HCT116 (cell line): ENCODE data around the gene ZNHIT3. TPM values are rescaled to one million over a fixed set of nuclear protein-coding genes. Genes with fewer than 3 reads are reported as not detected.
A peak's percentile ranks its signal among the peaks of the same experiment; 100 is the strongest.

Experiments used
- ATAC-seq: fragments of 200-7000 bp; cut with Tn5 transposase; 2 replicates; pipeline ENCODE4 v1.9.1; 2020; ENCODE audit warnings: mild to moderate bottlenecking, moderate library complexity
- BruUV-seq: library from RNA; stranded (reverse); fragments of 400-500 nt; replicated peaks from 2 replicates; lab custom pipeline; 2021; lab: Mats Ljungman, UMichigan
- CTCF ChIA-PET: fragments of 300-600 bp; sonication (Branson Sonifier 250); formaldehyde crosslinking; loops from one replicate; lab custom pipeline; 2021; ENCODE audit warnings: antibody characterized with exemption; lab: Charles Lee
- POLR2A ChIA-PET: fragments of 300-600, 350-600 bp; sonication (Branson Sonifier 250); formaldehyde crosslinking; loops from one replicate; lab custom pipeline; 2021; ENCODE audit warnings: antibody characterized with exemption; lab: Charles Lee
- RAD21 ChIA-PET, 2 experiments: fragments of 300-600 bp; sonication (Branson Sonifier 250); formaldehyde crosslinking; loops; one replicate each; lab custom pipeline; 2023; ENCODE audit warnings: low total read pairs in 2 of 2; ENCODE audit not compliant: uncharacterized antibody in 2 of 2, unreplicated experiment in 2 of 2, low non-redundant PET in 1 of 2; lab: Charles Lee
- DNase-seq: peaks from one replicate; pipeline ENCODE4 v3.0.0-alpha.2; 2010; ENCODE audit warnings: low read depth, low spot score
- H2AFZ ChIP-seq: fragments of 200-600 bp; shearing (Covaris generic), sonication (generic); 2 replicates; pipeline ENCODE4 v1.6.1; 2017; ENCODE audit warnings: low read depth, mixed run types, mixed read lengths, antibody characterized with exemption, low read length; ENCODE audit not compliant: poor library complexity, severe bottlenecking
- H3K27ac ChIP-seq: 2 replicates; pipeline ENCODE4 v1.5.1; 2012; ENCODE audit warnings: low read depth, low read length
- H3K27me3 ChIP-seq: fragments of 200-600 bp; sonication (generic); 2 replicates; pipeline ENCODE4 v1.6.1; 2016; ENCODE audit warnings: mixed run types, low read length, mixed read lengths; ENCODE audit not compliant: insufficient read depth
- H3K36me3 ChIP-seq, 2 experiments: fragments of 200-500 bp in 1 of 2; fragments of 200-600 bp in 1 of 2; sonication (Bioruptor generic) in 1 of 2; sonication (generic) in 1 of 2; 2 replicates each; pipeline versions ENCODE4 v1.5.1 to v1.6.1; 2014 to 2016; ENCODE audit warnings: low read length in 2 of 2, inconsistent platforms in 1 of 2, mixed read lengths in 1 of 2, mixed run types in 1 of 2; ENCODE audit not compliant: insufficient read depth in 2 of 2, control insufficient read depth in 1 of 2
- H3K4me1 ChIP-seq, 2 experiments: fragments of 200-600 bp in 1 of 2; sonication (generic) in 1 of 2; 2 replicates each; pipeline versions ENCODE4 v1.5.1 to v1.6.1; 2012 to 2017; ENCODE audit warnings: low read length in 2 of 2, inconsistent platforms in 1 of 2, mild to moderate bottlenecking in 1 of 2, mixed read lengths in 1 of 2, mixed run types in 1 of 2, moderate library complexity in 1 of 2; ENCODE audit not compliant: insufficient read depth in 2 of 2, control insufficient read depth in 1 of 2
- H3K4me2 ChIP-seq: fragments of 200-600 bp; sonication (generic); 2 replicates; pipeline ENCODE4 v1.6.1; 2017; ENCODE audit warnings: mixed run types, low read length, mixed read lengths
- H3K4me3 ChIP-seq, 2 experiments: fragments of 200-600 bp in 1 of 2; sonication (generic) in 1 of 2; replicated peaks in 1 of 2; 2 replicates each; pipeline ENCODE4 v1.5.1; 2011 to 2016; ENCODE audit warnings: low read length in 2 of 2, control low read depth in 1 of 2, low read depth in 1 of 2, mild to moderate bottlenecking in 1 of 2, mixed read lengths in 1 of 2, mixed run types in 1 of 2
- H3K79me2 ChIP-seq: fragments of 200-600 bp; sonication (generic); 2 replicates; pipeline ENCODE4 v1.6.1; 2017; ENCODE audit warnings: mild to moderate bottlenecking, mixed run types, low read length, moderate library complexity, mixed read lengths; ENCODE audit not compliant: insufficient read depth
- H3K9ac ChIP-seq: fragments of 200-600 bp; sonication (generic); 2 replicates; pipeline ENCODE4 v1.6.1; 2016; ENCODE audit warnings: low read length, mixed read lengths
- H3K9me2 ChIP-seq: fragments of 200-600 bp; sonication (generic), shearing (Covaris generic); 2 replicates; pipeline ENCODE4 v1.6.1; 2017; ENCODE audit warnings: mixed run types, mild to moderate bottlenecking, moderate library complexity; ENCODE audit not compliant: insufficient read depth
- H3K9me3 ChIP-seq, 2 experiments: fragments of 200-500 bp in 1 of 2; fragments of 200-600 bp in 1 of 2; sonication (Bioruptor generic) in 1 of 2; sonication (generic) in 1 of 2; 2 replicates each; pipeline ENCODE4 v1.6.1; 2014 to 2017; ENCODE audit warnings: low read length in 2 of 2, mixed read lengths in 2 of 2, inconsistent platforms in 1 of 2, low read depth in 1 of 2, mild to moderate bottlenecking in 1 of 2, mixed run types in 1 of 2, moderate library complexity in 1 of 2; ENCODE audit not compliant: control insufficient read depth in 1 of 2, insufficient read depth in 1 of 2
- H4K20me1 ChIP-seq: fragments of 200-600 bp; sonication (generic), shearing (Covaris generic); 2 replicates; pipeline ENCODE4 v1.6.1; 2017; ENCODE audit warnings: mixed run types, mild to moderate bottlenecking, moderate library complexity; ENCODE audit not compliant: insufficient read depth
- CBX3 ChIP-seq: IDR thresholded peaks from 2 replicates; pipeline ENCODE4 v1.6.1; 2012; ENCODE audit warnings: low read depth
- EGR1 ChIP-seq: IDR thresholded peaks from 2 replicates; pipeline ENCODE4 v1.6.1; 2012; ENCODE audit warnings: low read depth
- ELF1 ChIP-seq: IDR thresholded peaks from 2 replicates; pipeline ENCODE4 v1.6.1; 2012; ENCODE audit warnings: low read depth, borderline replicate concordance
- EZH2 ChIP-seq: fragments of 200-600 bp; sonication (generic); IDR thresholded peaks from 2 replicates; pipeline ENCODE4 v1.6.1; 2017; ENCODE audit warnings: antibody characterized with exemption, mixed run types
- FOSL1 ChIP-seq: IDR thresholded peaks from 2 replicates; pipeline ENCODE4 v1.6.1; 2012; ENCODE audit warnings: low read depth
- JUND ChIP-seq: IDR thresholded peaks from 2 replicates; pipeline ENCODE4 v1.6.1; 2012
- POLR2A ChIP-seq: IDR thresholded peaks from 2 replicates; pipeline ENCODE4 v1.7.0; 2011; ENCODE audit warnings: borderline replicate concordance; ENCODE audit not compliant: insufficient read depth, insufficient read length; ENCODE audit errors: extremely low read depth
- POLR2AphosphoS5 ChIP-seq: IDR thresholded peaks from 2 replicates; pipeline ENCODE4 v1.6.1; 2011; ENCODE audit warnings: mild to moderate bottlenecking, low read depth, low read length, moderate library complexity
- SIN3A ChIP-seq: IDR thresholded peaks from 2 replicates; pipeline ENCODE4 v1.6.1; 2012; ENCODE audit warnings: low read depth
- SP1 ChIP-seq: IDR thresholded peaks from 2 replicates; pipeline ENCODE4 v1.6.1; 2012; ENCODE audit warnings: low read depth
- SRF ChIP-seq: IDR thresholded peaks from 2 replicates; pipeline ENCODE4 v1.6.1; 2012; ENCODE audit warnings: low read depth
- ZNF274 ChIP-seq: fragments of 200-500 bp; sonication (Bioruptor generic); IDR thresholded peaks from 2 replicates; pipeline ENCODE4 v1.6.1; 2014; ENCODE audit warnings: mild to moderate bottlenecking, low read depth, low read length, inconsistent platforms
- intact Hi-C: fragments of 100-400 bp; cut with micrococcal nuclease; formaldehyde crosslinking; loops from 2 replicates; pipeline ENCODE4 v1.10.0; 2022
- total RNA-seq: library from RNA; stranded (reverse); gene quantifications from one replicate; pipeline ENCODE4 v1.2.1, GENCODE V29; 2021; ENCODE audit not compliant: unreplicated experiment
- TF ChIP-seq, protein P1 (sequence below): IDR thresholded peaks from 2 replicates; pipeline ENCODE4 v1.6.1; 2012
- TF ChIP-seq, protein P2 (sequence below), 3 experiments: fragments of 200-600 bp in 1 of 3; sonication (generic) in 1 of 3; IDR thresholded peaks in 2 of 3; conservative IDR thresholded peaks in 1 of 3; 2 replicates each; pipeline ENCODE4 v1.5.1; 2012 to 2017; ENCODE audit warnings: low read depth in 2 of 3, low read length in 2 of 3, antibody characterized with exemption in 1 of 3, borderline replicate concordance in 1 of 3, control low read depth in 1 of 3, mild to moderate bottlenecking in 1 of 3, mixed read lengths in 1 of 3, mixed run types in 1 of 3, moderate library complexity in 1 of 3; ENCODE audit not compliant: insufficient read depth in 1 of 3
- TF ChIP-seq, protein P3 (sequence below): IDR thresholded peaks from 2 replicates; pipeline ENCODE4 v1.6.1; 2012; ENCODE audit warnings: low read depth
- TF ChIP-seq, protein P4 (sequence below): IDR thresholded peaks from 2 replicates; pipeline ENCODE4 v1.6.1; 2012

The ZNHIT3 gene
- total RNA-seq, 1 experiment from 2014 or later: 33.9 TPM

DNA sequence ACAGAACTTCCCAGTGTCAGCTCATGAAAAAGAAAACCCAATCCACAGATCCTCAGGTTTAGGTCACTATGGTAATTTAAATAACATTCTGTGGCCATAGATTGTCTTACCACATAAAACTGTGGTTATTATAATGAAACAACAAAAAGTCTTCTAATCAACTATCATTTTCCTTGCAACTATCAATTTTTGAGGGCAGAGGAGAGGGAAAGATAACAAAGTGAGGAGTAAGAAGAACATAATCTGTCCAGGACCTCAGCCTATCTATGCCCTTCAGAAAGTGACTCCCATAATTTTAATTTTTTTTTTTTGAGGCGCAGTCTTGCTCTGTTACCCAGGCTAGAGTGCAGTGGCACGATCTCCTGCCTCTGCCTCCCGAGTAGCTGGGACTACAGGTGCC, 54.2 kb downstream of the ZNHIT3 start:
- ATAC-seq (no peak), DNase-seq (no peak)
- no TSS peak for BruUV-seq
- no peaks in the 10 kb centered on the region for H3K27me3 ChIP-seq
- ChIA-PET POLR2A (no interaction called here), CTCF (no interaction called here), RAD21 (no interaction called here)
- intact Hi-C loops: no loop called here
- peaks cover 2 to 17% of the 10 kb centered on the region in 2 experiments; a peak in 3 of 4 replicates for H3K4me1 ChIP-seq
- H4K20me1 ChIP-seq: no peaks in the 10 kb centered on the region
- no peak overlapping the region for H3K27ac ChIP-seq
- no peaks in the 10 kb centered on the region for H3K9me2 ChIP-seq
- no peak overlapping the region for H3K9ac ChIP-seq
- no peak for TF ChIP-seq JUND
- TF ChIP-seq ELF1: no peak
- no peak for TF ChIP-seq FOSL1
- TF ChIP-seq, protein P1, sequence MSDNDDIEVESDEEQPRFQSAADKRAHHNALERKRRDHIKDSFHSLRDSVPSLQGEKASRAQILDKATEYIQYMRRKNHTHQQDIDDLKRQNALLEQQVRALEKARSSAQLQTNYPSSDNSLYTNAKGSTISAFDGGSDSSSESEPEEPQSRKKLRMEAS: no peak
- TF ChIP-seq POLR2AphosphoS5: 0 out of 2 replicates have a peak, but pooled peaks have one; percentile 10
- no peak overlapping the region for H2AFZ ChIP-seq
- no peak overlapping the region for H3K4me2 ChIP-seq
- H3K4me3 ChIP-seq: no peak overlapping the region
- H3K36me3 ChIP-seq: peaks cover 7 to 19% of the 10 kb centered on the region in 2 experiments; a peak in 3 of 4 replicates
- peaks cover 50% of the 10 kb centered on the region for H3K79me2 ChIP-seq
- no peaks in the 10 kb centered on the region for H3K9me3 ChIP-seq

DNA sequence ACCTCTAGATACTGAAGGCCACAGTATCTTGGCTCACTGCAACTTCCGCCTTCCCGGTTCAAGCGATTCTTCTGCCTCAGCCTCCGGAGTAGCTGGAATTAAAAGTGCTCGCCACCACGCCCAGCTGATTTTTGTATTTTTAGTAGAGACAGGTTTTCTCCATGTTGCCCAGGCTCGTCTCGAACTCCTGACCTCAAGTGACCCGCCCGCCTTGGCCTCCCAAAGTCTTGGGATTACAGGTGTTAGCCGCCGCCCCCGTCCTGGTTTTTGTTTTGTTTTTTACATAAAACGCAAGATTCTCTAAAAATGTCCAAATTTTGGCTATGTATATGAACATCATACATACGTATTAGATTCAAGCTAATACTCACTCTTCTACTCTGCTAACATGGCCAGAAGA, 56.3 kb downstream of the ZNHIT3 start:
- Histone ChIP-seq H3K4me1 (peaks cover 10 to 26% of the 10 kb centered on the region in 2 experiments; a peak in 3 of 4 replicates), H3K9me3 (no peaks in the 10 kb centered on the region), H3K4me3 (no peak overlapping the region), H3K9me2 (no peaks in the 10 kb centered on the region), H3K9ac (no peak overlapping the region), H4K20me1 (no peaks in the 10 kb centered on the region), H3K4me2 (peak overlapping the region; percentile 87; the same call in 1 of the 2 replicates), H3K27me3 (no peaks in the 10 kb centered on the region), H2AFZ (no peak overlapping the region), H3K79me2 (peaks cover 50% of the 10 kb centered on the region), H3K36me3 (peaks cover 5 to 13% of the 10 kb centered on the region in 2 experiments; a peak in 3 of 4 replicates), H3K27ac (no peak overlapping the region)
- CTCF ChIA-PET: no interaction called here
- ATAC-seq (no peak), DNase-seq (no peak)
- no TSS peak for BruUV-seq
- POLR2A ChIA-PET: no interaction called here
- intact Hi-C loops: no loop called here
- RAD21 ChIA-PET: no interaction called here
- TF ChIP-seq, protein P2, sequence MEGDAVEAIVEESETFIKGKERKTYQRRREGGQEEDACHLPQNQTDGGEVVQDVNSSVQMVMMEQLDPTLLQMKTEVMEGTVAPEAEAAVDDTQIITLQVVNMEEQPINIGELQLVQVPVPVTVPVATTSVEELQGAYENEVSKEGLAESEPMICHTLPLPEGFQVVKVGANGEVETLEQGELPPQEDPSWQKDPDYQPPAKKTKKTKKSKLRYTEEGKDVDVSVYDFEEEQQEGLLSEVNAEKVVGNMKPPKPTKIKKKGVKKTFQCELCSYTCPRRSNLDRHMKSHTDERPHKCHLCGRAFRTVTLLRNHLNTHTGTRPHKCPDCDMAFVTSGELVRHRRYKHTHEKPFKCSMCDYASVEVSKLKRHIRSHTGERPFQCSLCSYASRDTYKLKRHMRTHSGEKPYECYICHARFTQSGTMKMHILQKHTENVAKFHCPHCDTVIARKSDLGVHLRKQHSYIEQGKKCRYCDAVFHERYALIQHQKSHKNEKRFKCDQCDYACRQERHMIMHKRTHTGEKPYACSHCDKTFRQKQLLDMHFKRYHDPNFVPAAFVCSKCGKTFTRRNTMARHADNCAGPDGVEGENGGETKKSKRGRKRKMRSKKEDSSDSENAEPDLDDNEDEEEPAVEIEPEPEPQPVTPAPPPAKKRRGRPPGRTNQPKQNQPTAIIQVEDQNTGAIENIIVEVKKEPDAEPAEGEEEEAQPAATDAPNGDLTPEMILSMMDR (IDR thresholded peaks at IDR 0.05 in 2 of 3, conservative IDR thresholded peaks at IDR 0.05 in 1 of 3; ENCODE audit: borderline replicate concordance in 1 of 3, insufficient read depth in 1 of 3, low read depth in 2 of 3, low read length in 2 of 3): no peak
- TF ChIP-seq, protein P1: no peak
- TF ChIP-seq EZH2 (no peak), SP1 (no peak), POLR2A (no peak), CBX3 (no peak), ELF1 (no peak), EGR1 (no peak), SRF (no peak), ZNF274 (no peak), JUND (no peak), SIN3A (no peak)
- TF ChIP-seq, protein P3, sequence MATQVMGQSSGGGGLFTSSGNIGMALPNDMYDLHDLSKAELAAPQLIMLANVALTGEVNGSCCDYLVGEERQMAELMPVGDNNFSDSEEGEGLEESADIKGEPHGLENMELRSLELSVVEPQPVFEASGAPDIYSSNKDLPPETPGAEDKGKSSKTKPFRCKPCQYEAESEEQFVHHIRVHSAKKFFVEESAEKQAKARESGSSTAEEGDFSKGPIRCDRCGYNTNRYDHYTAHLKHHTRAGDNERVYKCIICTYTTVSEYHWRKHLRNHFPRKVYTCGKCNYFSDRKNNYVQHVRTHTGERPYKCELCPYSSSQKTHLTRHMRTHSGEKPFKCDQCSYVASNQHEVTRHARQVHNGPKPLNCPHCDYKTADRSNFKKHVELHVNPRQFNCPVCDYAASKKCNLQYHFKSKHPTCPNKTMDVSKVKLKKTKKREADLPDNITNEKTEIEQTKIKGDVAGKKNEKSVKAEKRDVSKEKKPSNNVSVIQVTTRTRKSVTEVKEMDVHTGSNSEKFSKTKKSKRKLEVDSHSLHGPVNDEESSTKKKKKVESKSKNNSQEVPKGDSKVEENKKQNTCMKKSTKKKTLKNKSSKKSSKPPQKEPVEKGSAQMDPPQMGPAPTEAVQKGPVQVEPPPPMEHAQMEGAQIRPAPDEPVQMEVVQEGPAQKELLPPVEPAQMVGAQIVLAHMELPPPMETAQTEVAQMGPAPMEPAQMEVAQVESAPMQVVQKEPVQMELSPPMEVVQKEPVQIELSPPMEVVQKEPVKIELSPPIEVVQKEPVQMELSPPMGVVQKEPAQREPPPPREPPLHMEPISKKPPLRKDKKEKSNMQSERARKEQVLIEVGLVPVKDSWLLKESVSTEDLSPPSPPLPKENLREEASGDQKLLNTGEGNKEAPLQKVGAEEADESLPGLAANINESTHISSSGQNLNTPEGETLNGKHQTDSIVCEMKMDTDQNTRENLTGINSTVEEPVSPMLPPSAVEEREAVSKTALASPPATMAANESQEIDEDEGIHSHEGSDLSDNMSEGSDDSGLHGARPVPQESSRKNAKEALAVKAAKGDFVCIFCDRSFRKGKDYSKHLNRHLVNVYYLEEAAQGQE: no peak
- TF ChIP-seq, protein P4, sequence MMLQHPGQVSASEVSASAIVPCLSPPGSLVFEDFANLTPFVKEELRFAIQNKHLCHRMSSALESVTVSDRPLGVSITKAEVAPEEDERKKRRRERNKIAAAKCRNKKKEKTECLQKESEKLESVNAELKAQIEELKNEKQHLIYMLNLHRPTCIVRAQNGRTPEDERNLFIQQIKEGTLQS: no peak
